WI38 (cell line): ENCODE measurements around the gene TFAP2A.

Experiments used
- H3K4me3 ChIP-seq: 2 replicates; pipeline ENCODE4 v1.5.1; 2011; ENCODE audit warnings: low read depth, mild to moderate bottlenecking, control low read depth, low read length
- TF ChIP-seq, protein P1 (sequence below): IDR thresholded peaks from 2 replicates; pipeline ENCODE4 v1.5.1; 2012; ENCODE audit warnings: low read depth, mild to moderate bottlenecking, control low read depth, low read length

The TFAP2A gene

GRCh38 chr6:10411131-10411970 is 3.5 kb downstream of the TFAP2A start:
- H3K4me3 ChIP-seq, result peak overlapping the region; percentile 69
- TF ChIP-seq, protein P1, sequence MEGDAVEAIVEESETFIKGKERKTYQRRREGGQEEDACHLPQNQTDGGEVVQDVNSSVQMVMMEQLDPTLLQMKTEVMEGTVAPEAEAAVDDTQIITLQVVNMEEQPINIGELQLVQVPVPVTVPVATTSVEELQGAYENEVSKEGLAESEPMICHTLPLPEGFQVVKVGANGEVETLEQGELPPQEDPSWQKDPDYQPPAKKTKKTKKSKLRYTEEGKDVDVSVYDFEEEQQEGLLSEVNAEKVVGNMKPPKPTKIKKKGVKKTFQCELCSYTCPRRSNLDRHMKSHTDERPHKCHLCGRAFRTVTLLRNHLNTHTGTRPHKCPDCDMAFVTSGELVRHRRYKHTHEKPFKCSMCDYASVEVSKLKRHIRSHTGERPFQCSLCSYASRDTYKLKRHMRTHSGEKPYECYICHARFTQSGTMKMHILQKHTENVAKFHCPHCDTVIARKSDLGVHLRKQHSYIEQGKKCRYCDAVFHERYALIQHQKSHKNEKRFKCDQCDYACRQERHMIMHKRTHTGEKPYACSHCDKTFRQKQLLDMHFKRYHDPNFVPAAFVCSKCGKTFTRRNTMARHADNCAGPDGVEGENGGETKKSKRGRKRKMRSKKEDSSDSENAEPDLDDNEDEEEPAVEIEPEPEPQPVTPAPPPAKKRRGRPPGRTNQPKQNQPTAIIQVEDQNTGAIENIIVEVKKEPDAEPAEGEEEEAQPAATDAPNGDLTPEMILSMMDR, result no peak

- TF ChIP-seq, protein P1, result no peak
- no peak overlapping the region for H3K4me3 ChIP-seq
Observed at GRCh38 chr6:10410207-10411050, 4.4 kb downstream of the TFAP2A start.

DNA sequence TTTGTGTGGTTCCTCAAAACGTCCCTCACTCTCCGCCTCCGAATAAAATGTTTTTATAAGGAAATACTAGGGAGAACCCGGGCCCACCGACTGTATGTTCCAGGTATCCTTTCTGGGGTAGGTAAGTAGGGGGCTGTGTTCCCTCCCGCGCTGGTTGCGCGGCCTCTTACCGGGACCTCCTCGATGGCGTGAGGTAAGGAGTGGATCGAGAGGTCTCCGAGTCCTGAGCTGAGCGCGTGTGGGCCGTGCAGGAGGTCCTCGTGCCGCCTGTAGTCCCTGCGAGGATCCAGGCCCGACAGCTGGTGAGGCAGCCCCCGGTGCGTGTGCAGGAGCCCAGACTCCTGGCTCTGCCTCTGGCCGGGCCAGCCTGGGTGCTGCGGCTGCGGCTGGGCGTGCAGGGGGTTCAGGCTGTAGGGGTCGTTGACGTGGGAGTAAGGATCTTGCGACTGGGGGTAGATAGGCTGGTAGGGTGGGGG is 5.1 kb downstream of the TFAP2A start:
- TF ChIP-seq, protein P1, result no peak
- no peak overlapping the region for H3K4me3 ChIP-seq

DNA sequence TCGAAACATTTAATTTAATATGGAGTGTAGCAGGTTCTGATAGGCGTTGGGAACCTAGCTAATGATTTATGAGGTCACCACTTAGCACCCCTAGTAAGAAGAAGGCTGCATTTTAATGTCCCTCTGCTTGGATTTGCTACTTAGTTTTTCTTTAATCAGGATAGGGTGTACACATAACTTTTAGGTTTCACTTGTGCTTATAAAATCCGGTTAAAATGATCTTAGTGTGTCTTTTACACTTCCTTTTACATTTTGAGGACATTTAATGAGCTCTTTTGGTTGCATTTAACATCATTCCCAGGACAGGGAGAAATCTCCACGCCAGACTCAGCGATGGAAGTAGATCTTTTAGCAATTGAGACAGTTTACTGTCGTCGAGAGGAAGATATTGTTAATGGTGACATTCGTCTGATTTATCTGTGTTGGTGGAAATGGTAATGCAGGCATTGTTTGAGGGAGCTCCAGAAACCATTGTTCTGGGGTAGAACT is 5.6 kb downstream of the TFAP2A start:
- TF ChIP-seq, protein P1, result no peak
- no peak overlapping the region for H3K4me3 ChIP-seq

- TF ChIP-seq, protein P1, result no peak
- H3K4me3 ChIP-seq, result no peak overlapping the region
Observed at GRCh38 chr6:10408457-10408856, 6.4 kb downstream of the TFAP2A start.

DNA sequence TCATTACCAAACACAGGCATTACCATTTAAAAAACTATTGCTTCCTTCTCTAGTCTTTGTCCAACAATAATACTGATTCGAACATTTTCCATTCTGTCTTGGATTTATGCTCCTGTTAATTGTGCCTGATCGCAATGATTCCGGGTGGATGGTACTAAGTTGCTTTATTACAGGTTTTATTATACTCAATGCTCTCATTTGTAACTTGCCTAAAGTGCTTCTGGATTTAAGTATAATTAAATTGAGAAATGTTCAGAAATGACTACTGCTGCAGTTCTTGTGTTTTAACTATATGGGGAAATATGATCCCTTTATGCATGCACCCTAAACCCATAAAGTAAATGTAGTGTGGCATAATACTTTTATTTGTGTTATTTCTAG is 7.2 kb downstream of the TFAP2A start:
- no peak overlapping the region for H3K4me3 ChIP-seq
- TF ChIP-seq, protein P1, result no peak
